HEK293 (cell line): Measurements from ENCODE around the gene ERMP1.

ENCODE experiments used
- CTCF ChIA-PET: fragments of 350-600 bp; formaldehyde crosslinking; extraction: SDS; loops from one replicate; lab custom pipeline; 2021; ENCODE audit warnings: antibody characterized with exemption; lab: Yijun Ruan, JAX
- POLR2A ChIA-PET: fragments of 300-600 bp; formaldehyde crosslinking; extraction: SDS; loops from one replicate; lab custom pipeline; 2020; ENCODE audit warnings: antibody characterized with exemption, inconsistent platforms; lab: Yijun Ruan, JAX
- H3K27ac ChIP-seq: fragments of 200-500 bp; sonication (Bioruptor generic); 2 replicates; pipeline ENCODE4 v1.5.1; 2014; ENCODE audit warnings: low read depth, low read length, control low read depth, inconsistent platforms; ENCODE audit errors: extremely low read depth
- H3K36me3 ChIP-seq, 2 experiments: fragments of 200-500 bp in 1 of 2; sonication (Bioruptor generic) in 1 of 2; 1 replicate in 1 of 2; 2 replicates in 1 of 2; pipeline ENCODE4 v1.5.1; 2014 to 2017; ENCODE audit warnings: inconsistent platforms in 2 of 2, low read length in 2 of 2; ENCODE audit not compliant: control insufficient read depth in 2 of 2, insufficient read depth in 1 of 2
- H3K4me1 ChIP-seq: fragments of 200-500 bp; sonication (Bioruptor generic); 2 replicates; pipeline ENCODE4 v1.5.1; 2014; ENCODE audit warnings: mild to moderate bottlenecking, low read length, inconsistent platforms; ENCODE audit not compliant: control insufficient read depth, insufficient read depth
- H3K4me3 ChIP-seq: 2 replicates; pipeline ENCODE4 v1.5.1; 2011; ENCODE audit warnings: low read depth, mild to moderate bottlenecking, control low read depth, low read length, moderate library complexity
- H3K9me3 ChIP-seq: fragments of 200-500 bp; sonication (Bioruptor generic); 2 replicates; pipeline ENCODE4 v1.5.1; 2014; ENCODE audit warnings: low read depth, low read length, inconsistent platforms; ENCODE audit not compliant: control insufficient read depth, insufficient read depth
- EGR2 ChIP-seq: fragments of 450-650 bp; formaldehyde crosslinking; IDR thresholded peaks from 2 replicates; pipeline ENCODE4 v1.5.1; 2016; ENCODE audit warnings: low read depth, missing biosample characterization, missing genetic modification characterization
- FEZF1 ChIP-seq: fragments of 450-650 bp; formaldehyde crosslinking; IDR thresholded peaks from 2 replicates; pipeline ENCODE4 v1.5.1; 2016; ENCODE audit warnings: missing biosample characterization, missing genetic modification characterization
- KLF1 ChIP-seq: fragments of 450-650 bp; formaldehyde crosslinking; IDR thresholded peaks from 2 replicates; pipeline ENCODE4 v1.5.1; 2016; ENCODE audit warnings: missing biosample characterization, missing genetic modification characterization
- KLF7 ChIP-seq: fragments of 450-650 bp; formaldehyde crosslinking; IDR thresholded peaks from 2 replicates; pipeline ENCODE4 v1.5.1; 2016; ENCODE audit warnings: missing biosample characterization, missing genetic modification characterization, borderline replicate concordance
- REPIN1 ChIP-seq: fragments of 450-650 bp; formaldehyde crosslinking; IDR thresholded peaks from 2 replicates; pipeline ENCODE4 v1.5.1; 2017; ENCODE audit warnings: missing biosample characterization, missing genetic modification characterization, low read depth
- SALL2 ChIP-seq: fragments of 450-650 bp; formaldehyde crosslinking; IDR thresholded peaks from 2 replicates; pipeline ENCODE4 v1.5.0; 2017; ENCODE audit warnings: missing biosample characterization, mild to moderate bottlenecking, missing genetic modification characterization, borderline replicate concordance
- SETDB1 ChIP-seq: IDR thresholded peaks from one replicate; pipeline ENCODE4 v1.6.1; 2017; ENCODE audit warnings: mild to moderate bottlenecking, low read length, moderate library complexity, mixed read lengths; ENCODE audit not compliant: insufficient read length
- ZBTB1 ChIP-seq: fragments of 450-650 bp; formaldehyde crosslinking; IDR thresholded peaks from 2 replicates; pipeline ENCODE4 v1.5.1; 2016; ENCODE audit warnings: missing biosample characterization, missing genetic modification characterization
- ZIC2 ChIP-seq: fragments of 450-650 bp; formaldehyde crosslinking; IDR thresholded peaks from 2 replicates; pipeline ENCODE4 v1.5.1; 2016; ENCODE audit warnings: missing biosample characterization, missing genetic modification characterization
- ZNF10 ChIP-seq: fragments of 450-650 bp; formaldehyde crosslinking; IDR thresholded peaks from 2 replicates; pipeline ENCODE4 v1.5.1; 2017; ENCODE audit warnings: missing biosample characterization, missing genetic modification characterization
- ZNF132 ChIP-seq: fragments of 450-650 bp; formaldehyde crosslinking; IDR thresholded peaks from 2 replicates; pipeline ENCODE4 v1.5.1; 2017; ENCODE audit warnings: missing biosample characterization, missing genetic modification characterization, borderline replicate concordance
- ZNF18 ChIP-seq: fragments of 450-650 bp; formaldehyde crosslinking; IDR thresholded peaks from 2 replicates; pipeline ENCODE4 v1.5.1; 2016; ENCODE audit warnings: missing biosample characterization, missing genetic modification characterization
- ZNF2 ChIP-seq: fragments of 450-650 bp; formaldehyde crosslinking; IDR thresholded peaks from 2 replicates; pipeline ENCODE4 v1.5.1; 2016; ENCODE audit warnings: missing biosample characterization, missing genetic modification characterization
- ZNF280D ChIP-seq: fragments of 450-650 bp; formaldehyde crosslinking; IDR thresholded peaks from 2 replicates; pipeline ENCODE4 v1.5.1; 2016; ENCODE audit warnings: missing biosample characterization, missing genetic modification characterization
- ZNF473 ChIP-seq: fragments of 450-650 bp; formaldehyde crosslinking; IDR thresholded peaks from 2 replicates; pipeline ENCODE4 v1.5.1; 2017; ENCODE audit warnings: missing biosample characterization, missing genetic modification characterization
- ZNF513 ChIP-seq: fragments of 450-650 bp; IDR thresholded peaks from 2 replicates; pipeline ENCODE4 v1.5.1; 2018; ENCODE audit warnings: missing biosample characterization, missing genetic modification characterization
- ZNF530 ChIP-seq: fragments of 450-650 bp; formaldehyde crosslinking; IDR thresholded peaks from 2 replicates; pipeline ENCODE4 v1.5.1; 2016; ENCODE audit warnings: low read depth, missing biosample characterization, missing genetic modification characterization
- ZNF549 ChIP-seq: fragments of 450-650 bp; IDR thresholded peaks from 2 replicates; pipeline ENCODE4 v1.5.1; 2018; ENCODE audit warnings: missing biosample characterization, missing genetic modification characterization, mild to moderate bottlenecking, inconsistent platforms, moderate library complexity
- ZNF626 ChIP-seq: fragments of 450-650 bp; sonication (Bioruptor Pico); formaldehyde crosslinking; IDR thresholded peaks from 2 replicates; pipeline ENCODE4 v1.5.1; 2018; ENCODE audit warnings: missing biosample characterization, missing genetic modification characterization, inconsistent platforms
- ZNF791 ChIP-seq: fragments of 450-650 bp; formaldehyde crosslinking; IDR thresholded peaks from 2 replicates; pipeline ENCODE4 v1.5.1; 2016; ENCODE audit warnings: missing biosample characterization, missing genetic modification characterization
- TF ChIP-seq, protein P1 (sequence below): fragments of 450-650 bp; formaldehyde crosslinking; IDR thresholded peaks from 2 replicates; pipeline ENCODE4 v1.5.1; 2017; ENCODE audit warnings: missing biosample characterization, missing genetic modification characterization
- TF ChIP-seq, protein P2 (sequence below): fragments of 450-650 bp; formaldehyde crosslinking; IDR thresholded peaks from 2 replicates; pipeline ENCODE4; 2016; ENCODE audit warnings: missing biosample characterization, missing genetic modification characterization

ERMP1 gene

GRCh38 chr9:5767968-5768932 lies 64.7 kb downstream of the ERMP1 start:
- H3K9me3 ChIP-seq = no peaks in the 10 kb centered on the region
- TF ChIP-seq KLF1 (tag by site-specific recombination) (no peak), ZNF549 (no peak), ZNF10 (tag by site-specific recombination) (no peak), ZNF513 (tag by site-specific recombination) (no peak), SALL2 (tag by site-specific recombination) (no peak), FEZF1 (no peak), EGR2 (no peak), ZNF280D (tag by site-specific recombination) (no peak), KLF7 (tag by site-specific recombination) (no peak), ZNF2 (tag by site-specific recombination) (no peak), ZNF132 (tag by site-specific recombination) (no peak), SETDB1 (no peak), ZNF626 (tag by site-specific recombination) (no peak), ZNF791 (tag by site-specific recombination) (no peak)
- TF ChIP-seq, all 188 proteins: peak for 0
- Histone ChIP-seq H3K27ac (no peak overlapping the region), H3K36me3 (peaks cover 4 to 94% of the 10 kb centered on the region in 2 experiments), H3K4me3 (no peak overlapping the region), H3K4me1 (no peaks in the 10 kb centered on the region)
- CTCF ChIA-PET = no interaction called here
- POLR2A ChIA-PET = interaction anchor here (0.5 kb wide), 1 partner anchor 137 kb away, joined by 3 read pairs; no protein-coding TSS in a partner anchor

DNA sequence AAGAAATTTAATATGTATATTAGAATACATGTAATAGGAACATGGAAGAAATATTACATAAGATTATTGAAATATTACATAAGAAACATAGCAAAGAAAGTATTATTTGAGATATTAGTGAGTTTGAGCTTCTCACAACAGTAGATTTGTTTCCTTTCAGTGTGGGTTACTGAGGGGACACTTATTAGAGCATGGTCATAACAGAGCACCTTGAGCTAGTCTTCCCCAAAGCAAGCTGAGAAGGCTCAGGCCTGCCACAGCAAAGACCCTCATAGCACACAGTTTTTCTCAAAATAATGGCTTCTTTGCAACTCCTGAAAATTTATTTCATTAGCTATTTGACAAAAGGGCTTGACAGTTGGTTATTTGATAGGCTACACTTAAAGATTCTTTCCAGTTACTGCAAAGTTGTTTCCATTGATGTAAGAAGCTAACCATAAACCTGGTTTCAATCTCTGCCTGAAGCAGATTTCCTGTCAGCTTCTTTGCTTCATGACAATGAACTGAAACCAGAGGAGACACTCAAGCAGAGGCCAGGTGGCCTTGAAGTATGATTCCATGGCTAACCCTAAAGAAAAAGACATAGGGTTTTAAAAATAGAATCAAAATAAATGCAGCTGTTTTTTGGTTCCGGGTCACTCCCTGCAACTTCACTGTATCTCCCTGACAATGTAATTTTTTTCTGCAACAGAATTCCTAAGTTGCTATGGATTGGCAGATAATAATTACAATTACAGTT lies 68.6 kb downstream of the ERMP1 start:
- H3K4me1 ChIP-seq = no peaks in the 10 kb centered on the region
- ChIA-PET CTCF (interaction anchor here (0.6 kb wide), 1 partner anchor 52 kb away, joined by 3 read pairs; no protein-coding TSS in a partner anchor), POLR2A (no interaction called here)
- H3K9me3 ChIP-seq = no peaks in the 10 kb centered on the region
- peaks cover 0 to 91% of the 10 kb centered on the region in 2 experiments for H3K36me3 ChIP-seq
- H3K27ac ChIP-seq = no peak overlapping the region
- H3K4me3 ChIP-seq = no peak overlapping the region
- TF ChIP-seq EGR2 (no peak), ZNF473 (tag by site-specific recombination) (no peak), ZNF18 (tag by site-specific recombination) (no peak), ZIC2 (tag by site-specific recombination) (no peak), REPIN1 (tag by site-specific recombination) (no peak), ZBTB1 (tag by site-specific recombination) (no peak), ZNF530 (tag by site-specific recombination) (no peak)
- TF ChIP-seq, protein P1, sequence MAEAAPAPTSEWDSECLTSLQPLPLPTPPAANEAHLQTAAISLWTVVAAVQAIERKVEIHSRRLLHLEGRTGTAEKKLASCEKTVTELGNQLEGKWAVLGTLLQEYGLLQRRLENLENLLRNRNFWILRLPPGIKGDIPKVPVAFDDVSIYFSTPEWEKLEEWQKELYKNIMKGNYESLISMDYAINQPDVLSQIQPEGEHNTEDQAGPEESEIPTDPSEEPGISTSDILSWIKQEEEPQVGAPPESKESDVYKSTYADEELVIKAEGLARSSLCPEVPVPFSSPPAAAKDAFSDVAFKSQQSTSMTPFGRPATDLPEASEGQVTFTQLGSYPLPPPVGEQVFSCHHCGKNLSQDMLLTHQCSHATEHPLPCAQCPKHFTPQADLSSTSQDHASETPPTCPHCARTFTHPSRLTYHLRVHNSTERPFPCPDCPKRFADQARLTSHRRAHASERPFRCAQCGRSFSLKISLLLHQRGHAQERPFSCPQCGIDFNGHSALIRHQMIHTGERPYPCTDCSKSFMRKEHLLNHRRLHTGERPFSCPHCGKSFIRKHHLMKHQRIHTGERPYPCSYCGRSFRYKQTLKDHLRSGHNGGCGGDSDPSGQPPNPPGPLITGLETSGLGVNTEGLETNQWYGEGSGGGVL = no peak
- TF ChIP-seq, protein P2, sequence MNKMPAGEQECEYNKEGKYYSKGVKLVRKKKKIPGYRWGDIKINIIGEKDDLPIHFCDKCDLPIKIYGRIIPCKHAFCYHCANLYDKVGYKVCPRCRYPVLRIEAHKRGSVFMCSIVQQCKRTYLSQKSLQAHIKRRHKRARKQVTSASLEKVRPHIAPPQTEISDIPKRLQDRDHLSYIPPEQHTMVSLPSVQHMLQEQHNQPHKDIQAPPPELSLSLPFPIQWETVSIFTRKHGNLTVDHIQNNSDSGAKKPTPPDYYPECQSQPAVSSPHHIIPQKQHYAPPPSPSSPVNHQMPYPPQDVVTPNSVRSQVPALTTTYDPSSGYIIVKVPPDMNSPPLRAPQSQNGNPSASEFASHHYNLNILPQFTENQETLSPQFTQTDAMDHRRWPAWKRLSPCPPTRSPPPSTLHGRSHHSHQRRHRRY (tag by site-specific recombination) = no peak
